GM12878 (cell line): ENCODE measurements around the gene ATAD3A.
"Not testable (repeated sequence)": the region's sequence is repeated elsewhere in the genome, so short reads cannot be mapped to it uniquely, and the experiment has no call there.

Experiments used
- CBFB ChIP-seq: IDR thresholded peaks from 2 replicates; pipeline ENCODE4 v1.6.1; 2016; ENCODE audit warnings: antibody characterized with exemption, low read depth
- CREM ChIP-seq: IDR thresholded peaks from 2 replicates; pipeline ENCODE4 v1.6.1; 2014; ENCODE audit warnings: antibody characterized with exemption, low read depth
- CTCF ChIP-seq, 3 experiments: IDR thresholded peaks in 2 of 3; conservative IDR thresholded peaks in 1 of 3; 2 replicates each; pipeline ENCODE4 v1.5.1; 2011; ENCODE audit warnings: low read depth in 3 of 3, low read length in 3 of 3, mild to moderate bottlenecking in 3 of 3, control low read depth in 2 of 3, moderate library complexity in 2 of 3, inconsistent platforms in 1 of 3, mixed read lengths in 1 of 3; ENCODE audit not compliant: control insufficient read depth in 2 of 3, insufficient read depth in 1 of 3; ENCODE audit errors: extremely low read depth in 1 of 3
- FOXM1 ChIP-seq: IDR thresholded peaks from 2 replicates; pipeline ENCODE4 v1.6.1; 2012; ENCODE audit warnings: low read depth, mild to moderate bottlenecking, inconsistent platforms, low read length, moderate library complexity
- GABPA ChIP-seq: IDR thresholded peaks from 2 replicates; pipeline ENCODE4 v1.6.1; 2014; ENCODE audit warnings: antibody characterized with exemption, low read depth, mild to moderate bottlenecking, inconsistent platforms
- MYC ChIP-seq: IDR thresholded peaks from 2 replicates; pipeline ENCODE4 v1.6.1; 2011; ENCODE audit warnings: mild to moderate bottlenecking, low read length, moderate library complexity, inconsistent platforms; ENCODE audit not compliant: insufficient read depth, insufficient replicate concordance, insufficient read length, severe bottlenecking
- PAX5 ChIP-seq: IDR thresholded peaks from 2 replicates; pipeline ENCODE4 v1.6.1; 2011; ENCODE audit warnings: low read depth, low read length, borderline replicate concordance
- REST ChIP-seq: IDR thresholded peaks from 2 replicates; pipeline ENCODE4 v1.6.1; 2012; ENCODE audit warnings: mild to moderate bottlenecking, low read depth, low read length
- SIN3A ChIP-seq: IDR thresholded peaks from 2 replicates; pipeline ENCODE4 v1.6.1; 2012; ENCODE audit warnings: low read depth, low read length, improper control_type of control experiment
- ZNF274 ChIP-seq: IDR thresholded peaks from one replicate; pipeline ENCODE4 v1.8.0; 2011; ENCODE audit not compliant: insufficient read length, insufficient read depth

GRCh38 chr1:1508775-1509464 lies 3.0 kb upstream of the ATAD3A start:
- TF ChIP-seq CTCF (IDR thresholded peaks at IDR 0.05 in 2 of 3, conservative IDR thresholded peaks at IDR 0.05 in 1 of 3; ENCODE audit: control insufficient read depth in 2 of 3, extremely low read depth in 1 of 3, insufficient read depth in 1 of 3, low read depth in 3 of 3, low read length in 3 of 3); REST; CREM; ZNF274; GABPA; CBFB; MYC; FOXM1; PAX5; SIN3A: not testable (repeated sequence)
